ENCODE data around the gene GSG1L.

Gene GSG1L

GRCh38 chr16:27923751-27924150, 139.8 kb downstream of the GSG1L start:
- H3K4me3 ChIP-seq (ENCODE audit: control insufficient read depth, low read depth, low read length) = no peak overlapping the region
- TF ChIP-seq CTCF (IDR thresholded peaks at IDR 0.05; ENCODE audit: control insufficient read depth, insufficient read depth, low read depth, low read length, missing control alignments) = no peak
- DNase-seq (ENCODE audit: low read depth) = no peak

DNA sequence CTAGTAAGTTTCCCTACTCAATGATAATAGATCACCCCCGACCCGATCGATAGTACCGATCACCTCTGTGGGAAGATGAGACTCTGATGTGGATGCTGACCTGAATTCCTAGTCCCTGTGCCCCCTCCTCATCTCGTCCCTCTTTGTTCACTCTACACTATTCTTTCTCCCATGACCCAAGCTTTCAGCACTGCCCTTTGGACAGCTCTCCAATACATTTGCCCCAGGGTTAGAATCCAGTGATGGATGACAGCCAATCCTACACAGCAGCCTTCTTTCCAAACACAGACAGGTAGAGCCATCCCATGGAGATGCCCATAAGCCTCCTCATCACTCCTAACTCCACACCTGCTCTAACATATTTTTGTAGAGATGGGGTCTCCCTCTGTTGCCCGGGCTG, 141.1 kb downstream of the GSG1L start:
- no peak overlapping the region for H3K4me3 ChIP-seq (ENCODE audit: control insufficient read depth, low read depth, low read length)
- no peak for TF ChIP-seq CTCF (IDR thresholded peaks at IDR 0.05; ENCODE audit: control insufficient read depth, insufficient read depth, low read depth, low read length, missing control alignments)
- no peak for DNase-seq (ENCODE audit: low read depth)

GRCh38 chr16:27921134-27921533, 142.4 kb downstream of the GSG1L start:
- no peak for DNase-seq (ENCODE audit: low read depth)
- no peak overlapping the region for H3K4me3 ChIP-seq (ENCODE audit: control insufficient read depth, low read depth, low read length)
- TF ChIP-seq CTCF (IDR thresholded peaks at IDR 0.05; ENCODE audit: control insufficient read depth, insufficient read depth, low read depth, low read length, missing control alignments) = no peak

GRCh38 chr16:27920391-27920891, 143.1 kb downstream of the GSG1L start:
- TF ChIP-seq CTCF (IDR thresholded peaks at IDR 0.05; ENCODE audit: control insufficient read depth, insufficient read depth, low read depth, low read length, missing control alignments) = no peak
- no peak for DNase-seq (ENCODE audit: low read depth)
- H3K4me3 ChIP-seq (ENCODE audit: control insufficient read depth, low read depth, low read length) = no peak overlapping the region

DNA sequence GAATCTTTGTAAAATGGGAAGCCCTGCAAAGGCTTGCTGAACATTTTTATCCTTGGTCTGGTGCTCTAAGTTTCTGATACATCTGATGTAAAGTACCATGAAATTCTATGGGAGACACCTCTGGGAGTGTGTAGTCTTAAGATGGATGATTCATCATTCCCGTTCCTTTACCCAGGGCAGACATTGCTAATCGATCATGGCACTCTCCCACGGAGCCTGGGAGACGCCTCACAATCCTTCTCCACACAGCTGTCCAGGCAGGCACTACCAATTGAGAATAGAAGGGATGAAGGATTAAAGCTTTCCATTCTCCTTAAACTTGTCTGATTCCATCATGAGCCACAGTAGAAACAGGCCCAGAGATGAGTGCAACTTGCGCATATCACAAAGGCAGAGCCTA, 144.8 kb downstream of the GSG1L start:
- TF ChIP-seq CTCF (IDR thresholded peaks at IDR 0.05; ENCODE audit: control insufficient read depth, insufficient read depth, low read depth, low read length, missing control alignments) = no peak
- no peak for DNase-seq (ENCODE audit: low read depth)
- no peak overlapping the region for H3K4me3 ChIP-seq (ENCODE audit: control insufficient read depth, low read depth, low read length)

- H3K4me3 ChIP-seq (ENCODE audit: control insufficient read depth, low read depth, low read length) = no peak overlapping the region
- no peak for TF ChIP-seq CTCF (IDR thresholded peaks at IDR 0.05; ENCODE audit: control insufficient read depth, insufficient read depth, low read depth, low read length, missing control alignments)
- DNase-seq (ENCODE audit: low read depth) = no peak
Measured at GRCh38 chr16:27917949-27918348, 145.6 kb downstream of the GSG1L start.

- TF ChIP-seq CTCF (IDR thresholded peaks at IDR 0.05; ENCODE audit: control insufficient read depth, insufficient read depth, low read depth, low read length, missing control alignments) = no peak
- DNase-seq (ENCODE audit: low read depth) = no peak
- H3K4me3 ChIP-seq (ENCODE audit: control insufficient read depth, low read depth, low read length) = no peak overlapping the region
Measured at GRCh38 chr16:27911486-27911885, 152.0 kb downstream of the GSG1L start.
